Hematopoietic multipotent progenitor cell treated with erythropoietin and hydrocortisone succinate and interleukin-3 and kit ligand, for 17 days (in vitro differentiated cells): ENCODE data around the gene IL20.

Experiments
- DNase-seq: peaks from one replicate; pipeline ENCODE4 v3.0.0-alpha.2; 2015; ENCODE audit warnings: low spot score

The IL20 gene

DNA sequence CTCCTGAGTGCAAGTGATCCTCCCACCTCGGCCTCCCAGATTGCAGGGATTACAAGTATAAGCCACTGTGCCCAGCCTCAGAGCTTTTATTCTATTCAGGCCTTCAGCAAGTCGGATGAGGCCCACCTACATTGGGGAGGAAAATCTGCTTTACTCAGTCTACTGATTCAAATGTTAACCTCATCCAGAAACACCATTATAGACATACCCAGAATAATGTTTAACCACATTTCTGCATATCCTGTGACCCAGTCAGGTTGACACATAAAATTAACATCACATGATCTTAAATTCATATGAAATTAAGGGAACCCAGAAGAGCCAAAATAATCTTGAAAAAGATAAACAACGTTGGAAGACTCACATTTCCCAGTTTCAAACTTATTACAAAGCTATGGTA is 14.9 kb downstream of the IL20 start:
- DNase-seq = no peak

DNA sequence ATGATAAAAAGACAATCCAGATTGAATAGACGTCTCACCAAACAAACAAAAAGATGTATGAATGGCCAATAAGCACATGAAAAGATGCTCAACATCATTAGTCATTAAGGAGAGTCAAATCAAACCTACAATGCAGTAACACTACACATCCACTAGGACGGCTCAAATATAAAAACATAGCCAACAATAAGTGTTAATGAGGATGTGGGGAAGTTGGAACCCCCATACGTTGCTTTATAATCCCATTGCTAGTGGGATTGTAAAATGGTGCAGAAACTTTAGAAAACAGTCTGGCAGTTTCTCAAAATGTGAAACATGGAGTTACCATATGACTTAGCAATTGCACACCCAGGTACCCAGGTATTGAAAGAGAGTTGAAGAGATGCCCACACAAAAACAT is 17.1 kb downstream of the IL20 start:
- no peak for DNase-seq

DNA sequence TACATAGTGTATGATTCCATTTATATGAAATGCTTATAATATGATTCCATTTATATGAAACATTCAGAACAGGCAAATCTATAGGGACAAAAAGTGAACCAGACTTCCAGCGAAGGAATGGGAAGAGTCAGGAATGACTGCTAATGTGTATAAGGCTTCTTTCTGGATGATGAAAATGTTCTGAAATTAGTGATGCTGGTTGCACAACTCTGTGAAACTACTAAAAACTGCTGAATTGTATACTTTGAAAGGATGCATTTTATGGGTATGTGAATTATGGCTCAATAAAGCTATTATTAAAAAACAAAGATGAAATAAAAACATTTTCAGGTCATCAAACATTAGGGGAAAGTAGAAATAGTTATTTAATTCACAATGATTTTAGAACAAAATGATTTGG is 17.7 kb downstream of the IL20 start:
- no peak for DNase-seq

DNA sequence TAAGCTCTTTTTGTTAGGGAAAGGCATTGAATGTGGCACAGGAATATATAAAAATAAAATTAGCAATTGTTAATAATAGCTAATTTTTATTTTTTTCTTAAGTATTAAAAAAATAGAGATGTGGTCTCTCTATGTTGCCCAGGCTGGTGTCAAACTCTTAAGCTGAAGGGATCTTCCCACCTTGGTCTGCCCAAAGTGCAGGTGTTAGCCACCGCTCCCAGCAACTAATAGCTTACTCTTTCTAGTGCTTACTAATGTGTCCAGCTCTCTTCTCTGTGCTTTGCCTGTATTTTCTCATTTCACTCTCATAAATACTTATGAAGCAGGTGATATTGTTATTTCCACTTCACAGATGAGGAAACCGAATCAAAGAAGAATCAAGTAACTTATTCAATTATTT is 18.5 kb downstream of the IL20 start:
- no peak for DNase-seq

DNA sequence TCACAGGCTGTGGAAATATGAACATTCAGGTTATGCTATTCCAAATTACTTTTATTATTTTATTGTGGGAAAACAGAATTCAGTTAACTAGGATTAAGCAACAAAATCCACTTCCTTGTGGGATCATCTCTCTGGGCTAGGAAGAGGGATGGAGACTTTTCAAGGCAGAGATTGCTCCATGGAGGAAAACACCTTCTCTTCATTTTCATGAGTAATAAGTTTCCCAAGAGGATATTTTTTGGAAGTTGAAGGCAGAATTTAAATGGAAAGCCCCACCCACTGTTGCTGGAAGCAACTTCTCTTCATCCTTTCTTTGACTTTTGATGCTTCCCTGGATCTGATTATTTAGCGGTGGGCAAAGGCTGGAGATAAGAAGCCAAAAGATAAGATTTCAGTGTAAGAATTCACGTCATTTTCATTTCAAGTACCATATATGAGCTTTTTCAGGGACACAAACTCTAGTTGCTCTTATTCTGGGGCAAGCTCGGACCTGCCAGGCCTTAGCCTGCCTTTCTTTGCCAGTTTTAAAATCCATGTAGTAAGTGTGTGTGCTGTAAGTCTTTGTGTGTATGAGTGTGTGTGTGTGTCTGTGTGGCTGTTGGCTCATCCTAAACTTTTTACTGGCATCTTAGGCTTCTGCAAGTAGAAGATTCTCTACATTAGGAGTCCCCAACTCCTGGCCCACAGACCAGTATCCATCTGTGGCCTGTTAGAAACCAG is 20.1 kb downstream of the IL20 start:
- DNase-seq = no peak

DNA sequence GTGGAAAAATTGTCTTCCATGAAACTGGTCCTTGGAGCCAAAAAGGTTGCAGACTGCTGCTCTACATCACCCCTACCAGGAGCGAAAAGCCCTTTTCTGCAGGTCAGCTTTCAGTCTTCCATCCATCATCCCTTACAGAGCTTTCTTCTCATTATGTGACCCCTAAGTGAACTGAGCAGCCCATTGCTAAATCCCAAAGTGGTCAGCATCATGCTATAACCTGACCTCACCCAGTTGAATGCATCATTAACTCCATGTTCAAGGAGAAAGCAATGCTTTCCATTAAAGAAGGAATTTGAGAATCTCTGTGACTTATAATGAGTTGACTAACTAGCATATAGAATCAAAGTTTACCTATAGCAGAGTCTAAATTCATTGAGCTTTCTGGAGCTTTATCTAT is 21.4 kb downstream of the IL20 start:
- DNase-seq = no peak

DNA sequence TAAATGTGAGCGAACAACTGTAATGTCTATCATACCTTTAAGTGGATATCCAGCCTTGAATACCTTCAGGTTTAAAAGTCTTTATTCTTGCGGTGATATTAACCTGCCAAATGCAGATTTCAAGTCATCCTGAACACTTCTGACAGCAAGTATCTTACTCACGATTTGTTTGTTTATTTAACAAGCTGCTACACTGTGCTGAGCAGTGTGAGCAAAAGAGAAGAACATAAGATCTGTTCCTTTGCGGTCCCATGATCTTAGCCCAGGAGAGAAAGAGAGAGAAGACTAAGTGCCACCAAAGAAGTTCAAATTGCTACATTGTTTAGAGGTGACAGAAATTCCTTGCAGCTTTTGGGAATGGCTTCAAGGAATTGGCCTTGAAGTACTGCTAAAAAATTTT is 22.3 kb downstream of the IL20 start:
- DNase-seq = no peak

DNA sequence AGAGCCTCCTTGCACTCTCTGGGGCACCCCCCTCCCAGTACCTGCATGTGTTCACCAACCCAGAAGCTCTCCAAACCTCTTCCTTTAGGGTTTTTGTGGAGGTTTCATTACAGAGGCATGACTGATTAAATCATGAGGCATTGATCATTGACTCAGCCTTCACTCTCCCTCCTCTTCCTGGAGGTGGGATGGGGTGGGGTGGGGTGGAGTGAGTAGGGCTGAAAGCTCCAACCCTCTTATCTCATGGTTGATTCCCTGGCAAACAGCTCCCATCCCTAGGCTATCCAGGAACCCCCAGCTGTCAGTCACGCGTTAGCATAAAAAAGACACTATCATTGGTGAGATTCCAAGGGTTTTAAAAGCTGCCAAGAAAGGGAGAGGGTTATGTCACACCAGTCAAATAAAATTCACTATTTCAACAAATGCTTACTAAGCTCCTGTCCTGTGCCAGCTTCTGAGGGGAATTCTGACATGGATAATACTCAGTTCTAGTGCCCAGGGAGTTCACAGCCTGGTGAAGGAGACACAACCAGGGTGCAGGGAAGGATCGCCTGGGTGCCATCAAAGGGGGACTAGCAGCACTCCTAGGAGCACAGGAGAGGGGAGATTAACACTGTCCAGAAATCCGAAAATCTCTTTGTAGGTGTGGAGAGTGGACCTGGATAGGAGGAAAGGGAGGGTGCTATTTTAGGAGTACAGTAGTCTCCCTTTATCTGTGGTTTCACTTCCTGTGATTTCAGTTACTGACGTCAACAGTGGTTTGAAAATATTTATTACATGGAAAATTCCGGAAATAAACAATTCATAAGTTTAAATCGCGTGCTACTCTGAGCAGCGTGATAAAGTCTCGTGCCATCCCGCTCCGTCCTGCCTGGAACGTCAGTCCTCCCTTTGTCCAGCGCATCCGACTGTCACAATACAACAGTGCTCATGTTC is 25.0 kb downstream of the IL20 start:
- DNase-seq = no peak

DNA sequence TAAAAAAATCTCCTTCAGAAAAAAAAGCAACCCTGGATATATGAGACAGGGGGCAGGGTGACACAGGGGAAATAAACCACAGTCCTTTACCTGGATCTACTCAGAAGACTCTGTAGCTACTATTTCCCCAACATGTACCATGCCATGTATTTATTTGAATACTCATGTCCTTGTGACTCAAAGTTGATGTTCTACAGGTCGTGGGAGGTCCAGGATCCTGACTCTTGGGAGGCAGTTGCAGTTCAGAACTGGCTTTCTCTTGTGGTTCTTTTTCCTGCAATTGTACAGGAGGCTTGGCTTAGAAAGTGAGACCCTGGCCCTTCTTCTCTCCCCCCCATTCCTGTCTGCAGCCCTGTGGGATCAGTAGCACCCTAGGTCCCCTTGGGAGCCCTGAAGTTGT is 26.0 kb downstream of the IL20 start:
- DNase-seq = no peak

DNA sequence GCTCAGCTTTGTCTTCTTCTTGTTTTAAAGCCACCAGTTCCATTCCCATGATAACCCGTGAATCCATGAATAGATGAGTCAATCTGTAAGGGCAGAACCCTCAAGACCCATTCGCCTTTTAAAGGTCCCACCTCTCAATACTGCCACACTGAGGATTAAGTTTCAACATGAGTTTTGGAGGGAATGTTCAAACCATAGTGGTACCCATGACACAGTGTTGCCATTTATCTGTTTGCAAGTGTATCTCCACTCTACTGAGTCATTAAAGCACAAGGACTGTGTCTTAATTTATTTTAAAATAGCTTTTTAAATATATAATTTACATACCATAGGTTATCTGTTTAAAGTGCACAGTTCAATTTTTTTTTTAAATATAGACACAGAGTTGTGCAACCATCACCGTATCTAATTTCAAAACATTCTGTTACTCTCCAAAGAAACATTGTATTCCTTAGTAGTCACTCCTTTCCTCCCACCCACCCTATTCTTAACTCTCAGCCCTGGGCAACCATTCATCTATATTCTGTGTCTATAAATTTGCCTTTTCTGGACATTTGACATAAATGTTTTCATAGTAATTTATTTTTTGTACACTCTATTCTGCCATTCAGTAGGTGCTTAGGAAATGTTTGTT is 27.0 kb downstream of the IL20 start:
- no peak for DNase-seq

DNA sequence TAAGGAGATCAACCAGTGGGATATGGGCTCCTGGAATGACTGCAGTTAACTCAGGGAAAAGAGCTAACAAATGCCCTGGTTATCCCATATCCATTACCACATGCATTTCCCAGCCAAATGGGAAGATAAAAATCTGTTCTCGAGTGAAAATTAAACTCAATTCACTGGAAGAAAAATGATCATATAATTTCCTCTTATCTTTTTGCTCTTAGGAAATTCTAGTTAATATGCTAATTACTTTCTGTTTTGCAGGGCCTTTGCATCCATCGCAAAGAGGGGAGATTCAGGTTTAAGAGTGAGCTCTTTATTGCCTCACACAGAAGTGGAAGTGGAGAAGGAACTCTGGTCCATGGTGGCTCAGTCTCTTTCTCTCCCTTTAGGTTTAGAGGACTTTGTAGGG is 28.0 kb downstream of the IL20 start:
- no peak for DNase-seq

DNA sequence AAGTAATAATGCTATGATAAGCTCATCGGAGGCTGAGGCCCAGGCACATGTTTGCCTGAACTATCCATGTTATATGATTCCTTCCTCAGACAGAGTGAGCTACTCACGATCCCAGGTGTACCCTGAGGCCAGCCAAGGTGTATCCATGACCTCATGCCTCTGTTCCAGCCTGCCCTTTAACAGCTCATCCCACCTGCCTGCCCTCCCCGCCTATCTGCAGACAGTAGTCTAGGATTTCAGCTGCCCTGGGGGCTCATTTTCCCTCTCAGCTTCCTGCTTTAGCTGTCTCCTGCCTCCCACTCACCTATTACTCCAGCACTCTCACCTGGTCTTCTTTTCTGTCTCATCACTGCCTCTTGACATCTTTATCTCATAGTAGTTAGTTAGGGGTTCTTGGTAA is 29.9 kb downstream of the IL20 start:
- DNase-seq = no peak

DNA sequence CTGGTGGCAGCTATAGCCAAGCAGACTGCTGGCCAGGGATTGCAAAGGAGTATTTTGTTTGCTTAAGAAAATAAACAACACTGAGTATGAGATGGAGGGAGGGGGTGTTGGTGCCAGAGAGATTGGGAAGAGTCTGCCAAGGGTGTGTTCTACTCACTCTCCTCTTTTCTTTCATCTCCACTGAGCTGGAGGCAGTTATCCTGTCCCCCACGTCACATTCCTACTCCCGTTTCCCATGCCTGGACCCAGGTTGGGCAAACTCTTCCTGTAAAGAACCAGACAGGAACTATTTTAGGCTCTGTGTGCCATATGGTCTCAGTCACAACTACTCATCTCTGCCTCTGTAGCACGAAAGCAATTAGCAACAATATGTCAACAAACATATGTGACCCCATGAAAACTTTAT is 30.4 kb downstream of the IL20 start:
- DNase-seq = no peak

DNA sequence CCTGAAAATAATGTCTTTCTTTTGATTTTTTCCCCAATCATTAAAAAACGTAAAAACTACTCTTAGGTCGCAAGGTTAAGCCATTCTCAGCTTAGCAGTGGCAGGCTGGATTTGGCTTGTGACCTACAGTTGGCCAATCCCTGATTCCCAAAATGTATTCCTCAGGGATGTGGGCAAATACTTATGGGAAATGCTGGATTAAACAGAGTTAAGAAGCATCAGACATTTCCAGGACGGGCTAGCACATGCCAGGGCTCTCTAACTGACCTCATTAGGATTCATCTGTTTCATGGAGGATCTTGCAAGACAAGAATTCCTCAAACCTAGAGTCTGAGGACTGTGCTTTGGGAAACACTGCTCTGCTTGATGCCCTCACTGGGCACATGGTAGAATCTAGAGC is 30.8 kb downstream of the IL20 start:
- DNase-seq = no peak

DNA sequence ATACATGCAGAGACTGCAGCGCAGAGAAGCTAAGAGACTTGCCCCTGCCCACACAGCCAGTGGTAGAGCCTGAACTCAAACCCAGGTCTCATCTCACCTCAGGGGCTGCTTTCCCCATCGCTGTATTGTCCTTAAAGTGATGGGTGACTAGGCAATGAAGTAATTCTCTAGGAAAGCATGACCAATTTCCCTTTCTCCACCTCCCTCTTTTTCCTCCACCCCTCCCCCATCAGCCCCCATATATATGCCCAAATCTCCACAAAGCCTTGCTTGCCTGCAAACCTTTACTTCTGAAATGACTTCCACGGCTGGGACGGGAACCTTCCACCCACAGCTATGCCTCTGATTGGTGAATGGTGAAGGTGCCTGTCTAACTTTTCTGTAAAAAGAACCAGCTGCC is 31.8 kb downstream of the IL20 start, which contains the start of gene IL24:
TSS of gene IL24 (plus strand) at position 269 of the 400 bp plus-strand sequence. CDS start 390 bp downstream, outside the sequence.
- no peak for DNase-seq

DNA sequence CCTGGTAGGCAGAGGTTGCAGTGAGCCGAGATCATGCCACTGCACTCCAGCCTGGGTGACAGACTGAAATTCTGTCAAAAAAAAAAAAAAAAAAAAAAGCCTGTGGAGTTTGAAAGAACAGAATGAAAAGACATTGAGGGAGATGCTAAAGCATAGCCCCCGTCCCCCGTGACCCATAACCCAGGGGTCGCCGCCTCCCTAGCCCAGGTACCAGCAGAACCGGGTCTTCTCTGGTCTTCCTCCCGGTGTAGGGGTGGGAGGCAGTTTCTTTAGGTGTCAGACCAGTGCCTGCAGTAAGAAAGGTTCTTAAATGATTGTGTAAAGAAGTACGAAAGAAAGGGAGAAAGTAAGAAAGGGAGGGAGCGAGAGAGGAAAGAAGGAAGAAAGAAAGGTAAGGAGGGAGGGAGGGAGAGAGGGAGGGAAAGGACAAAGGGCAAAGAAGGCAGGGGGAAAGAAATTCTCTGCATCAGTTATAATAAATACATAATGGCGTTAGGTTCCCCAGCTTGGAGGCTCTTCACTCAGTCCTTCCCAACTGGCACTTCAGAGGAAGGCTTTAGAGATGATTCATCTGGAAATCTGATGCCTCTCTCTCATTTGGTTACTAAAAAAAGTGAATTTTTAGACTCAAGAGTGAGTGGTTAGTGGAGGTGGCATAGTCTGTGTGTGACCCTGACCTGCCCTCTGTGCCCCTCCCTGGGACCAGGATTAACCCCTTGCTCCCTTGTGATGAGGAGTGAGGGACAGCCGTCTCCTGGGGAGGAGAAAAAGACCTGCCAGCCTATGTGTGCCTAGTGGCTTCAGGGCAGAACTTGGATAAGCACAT is 32.9 kb downstream of the IL20 start:
- no peak for DNase-seq

DNA sequence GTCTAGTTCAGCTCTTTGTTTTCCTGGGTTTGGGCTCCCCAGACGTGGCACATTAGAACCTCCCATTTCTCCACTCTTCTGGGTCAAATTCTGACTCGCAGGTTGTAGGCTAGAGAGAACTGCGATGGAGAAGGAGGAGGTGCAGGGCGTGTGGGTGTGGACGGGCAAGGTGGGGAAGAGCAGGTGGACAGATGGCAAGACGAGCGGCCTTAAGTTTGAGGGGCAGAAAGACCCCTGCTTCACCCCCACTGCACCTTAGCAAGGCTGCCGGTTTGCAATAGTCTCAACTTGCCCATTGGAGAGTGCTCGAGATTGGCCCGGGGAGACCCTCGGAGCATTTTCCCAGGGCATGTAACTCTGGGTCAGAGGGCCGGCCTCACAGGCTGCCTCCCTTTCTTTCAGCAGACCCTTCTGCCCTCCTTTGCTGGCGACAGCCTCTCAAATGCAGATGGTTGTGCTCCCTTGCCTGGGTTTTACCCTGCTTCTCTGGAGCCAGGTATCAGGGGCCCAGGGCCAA is 33.5 kb downstream of the IL20 start:
- no peak for DNase-seq

DNA sequence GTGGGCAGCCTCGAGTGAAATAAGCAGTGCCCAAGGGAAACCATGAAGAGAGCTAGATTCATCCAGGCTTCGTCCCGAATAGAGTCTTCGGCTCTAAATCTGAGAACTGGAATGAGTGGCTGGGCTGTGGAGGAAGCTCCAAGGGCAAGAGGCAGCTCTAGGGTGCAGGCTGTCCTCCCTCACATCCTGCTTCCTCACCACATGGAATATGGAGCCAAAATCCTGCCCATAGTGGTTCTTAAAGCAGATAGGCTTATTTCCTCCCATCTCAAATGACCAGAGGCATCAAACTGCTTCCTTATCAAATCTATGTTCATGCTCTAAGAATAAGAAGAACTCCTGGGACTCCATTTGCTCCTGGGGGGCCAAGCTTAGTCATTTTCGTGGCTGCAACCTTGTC is 34.3 kb downstream of the IL20 start:
- no peak for DNase-seq

DNA sequence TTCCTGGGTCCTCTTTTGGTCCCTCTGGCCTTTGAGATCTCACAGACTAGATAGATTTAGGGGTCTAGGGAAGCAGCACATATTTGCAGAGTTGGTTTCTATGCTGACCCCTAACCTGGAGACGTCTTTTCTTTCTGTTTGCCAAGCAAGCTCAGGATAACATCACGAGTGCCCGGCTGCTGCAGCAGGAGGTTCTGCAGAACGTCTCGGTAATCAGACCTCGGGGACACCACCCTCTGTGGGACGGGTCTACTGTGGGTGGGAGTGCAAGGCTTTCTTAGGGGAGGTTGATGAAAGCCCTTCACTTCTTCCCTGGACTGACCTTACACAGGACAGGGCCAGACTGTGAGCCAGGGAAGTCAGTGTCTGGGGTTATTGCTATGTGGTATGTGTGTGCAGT is 34.7 kb downstream of the IL20 start:
- DNase-seq = no peak

DNA sequence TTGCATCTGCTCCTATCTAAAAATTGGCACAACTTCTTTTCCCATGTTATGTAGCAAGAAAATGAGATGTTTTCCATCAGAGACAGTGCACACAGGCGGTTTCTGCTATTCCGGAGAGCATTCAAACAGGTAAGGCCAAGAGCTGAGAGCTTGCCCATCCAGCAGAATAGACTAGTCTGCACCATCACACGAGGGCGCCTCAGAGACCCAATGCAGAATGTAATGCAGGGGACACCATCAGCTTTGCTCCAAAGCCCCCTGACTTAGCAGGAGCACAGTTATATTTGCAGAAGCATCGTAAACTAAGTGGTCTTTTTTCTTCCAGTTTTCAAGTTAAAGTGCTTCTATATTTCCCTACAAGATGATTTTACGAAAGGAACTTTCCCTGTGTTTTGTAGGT is 36.5 kb downstream of the IL20 start:
- no peak for DNase-seq

DNA sequence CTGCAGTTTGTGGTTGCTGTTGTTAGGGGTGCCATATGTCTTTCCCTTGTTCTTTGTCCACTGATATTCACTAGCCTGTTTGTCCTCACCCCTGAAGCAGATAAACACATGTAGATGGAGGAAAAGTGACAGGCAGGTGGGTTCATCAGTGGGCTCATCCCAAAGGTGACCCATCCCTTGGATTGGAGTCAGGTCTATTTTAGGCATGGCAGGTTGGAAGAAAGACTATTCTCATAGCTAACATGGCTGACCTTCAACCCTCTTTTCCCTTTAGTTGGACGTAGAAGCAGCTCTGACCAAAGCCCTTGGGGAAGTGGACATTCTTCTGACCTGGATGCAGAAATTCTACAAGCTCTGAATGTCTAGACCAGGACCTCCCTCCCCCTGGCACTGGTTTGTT is 37.3 kb downstream of the IL20 start:
- no peak for DNase-seq

DNA sequence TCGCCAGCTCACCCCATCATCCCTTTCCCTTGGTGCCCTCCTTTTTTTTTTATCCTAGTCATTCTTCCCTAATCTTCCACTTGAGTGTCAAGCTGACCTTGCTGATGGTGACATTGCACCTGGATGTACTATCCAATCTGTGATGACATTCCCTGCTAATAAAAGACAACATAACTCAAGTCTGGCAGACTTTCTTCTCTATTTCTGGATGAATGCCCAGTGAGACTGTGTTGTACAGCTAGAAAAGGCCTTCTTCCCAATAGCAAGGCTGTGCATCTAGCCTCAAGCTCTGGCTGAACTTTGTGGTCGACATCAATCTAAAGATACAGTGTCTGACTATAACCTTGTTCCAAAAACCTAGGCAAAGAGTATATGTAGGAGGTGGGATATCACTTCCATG is 38.3 kb downstream of the IL20 start:
- no peak for DNase-seq
